AG04450 (cell line): ENCODE measurements around the gene CAAP1. TPM values are rescaled to one million over a fixed set of nuclear protein-coding genes. Genes with fewer than 3 reads are reported as not detected.

ENCODE experiments used
- CTCF ChIA-PET: fragments of 300-600, 350-600 bp; formaldehyde crosslinking; extraction: SDS; loops from one replicate; lab custom pipeline; 2022; ENCODE audit warnings: antibody characterized with exemption, inconsistent platforms; lab: Charles Lee
- POLR2A ChIA-PET: fragments of 350-600 bp; formaldehyde crosslinking; extraction: SDS; loops from one replicate; lab custom pipeline; 2021; ENCODE audit warnings: antibody characterized with exemption, inconsistent platforms; lab: Yijun Ruan, JAX
- DNase-seq: peaks from one replicate; pipeline ENCODE4 v3.0.0-alpha.2; 2011; ENCODE audit warnings: low read depth, low spot score
- H3K27ac ChIP-seq: one replicate; pipeline ENCODE4 v1.5.1; 2012; ENCODE audit warnings: low read depth, low read length, control low read depth
- H3K27me3 ChIP-seq: one replicate; pipeline ENCODE4 v1.6.0; 2012; ENCODE audit warnings: low read length; ENCODE audit not compliant: control insufficient read depth, insufficient read depth
- H3K4me3 ChIP-seq: 2 replicates; pipeline ENCODE4 v1.5.1; 2011; ENCODE audit warnings: mild to moderate bottlenecking, low read depth, low read length, control low read depth
- H3K9me3 ChIP-seq: 2 replicates; pipeline ENCODE4 v1.5.1; 2012; ENCODE audit warnings: low read length; ENCODE audit not compliant: control insufficient read depth, insufficient read depth
- polyA plus RNA-seq: library from polyadenylated mRNA; depleted of rRNA; stranded (reverse); fragments of >200 nt; gene quantifications from 2 replicates; pipeline ENCODE4 v1.2.3, GENCODE V29; 2011
- TF ChIP-seq, protein P1 (sequence below): IDR thresholded peaks from 2 replicates; pipeline ENCODE4 v1.5.1; 2011; ENCODE audit warnings: low read depth, low read length, control low read depth, inconsistent platforms

CAAP1 gene
- polyA plus RNA-seq, 1 experiment = 21.8 TPM

- Histone ChIP-seq H3K4me3 (no peak overlapping the region), H3K27ac (no peak overlapping the region), H3K27me3 (no peaks in the 10 kb centered on the region), H3K9me3 (no peaks in the 10 kb centered on the region)
- POLR2A ChIA-PET = no interaction called here
- DNase-seq = no peak
- TF ChIP-seq, protein P1, sequence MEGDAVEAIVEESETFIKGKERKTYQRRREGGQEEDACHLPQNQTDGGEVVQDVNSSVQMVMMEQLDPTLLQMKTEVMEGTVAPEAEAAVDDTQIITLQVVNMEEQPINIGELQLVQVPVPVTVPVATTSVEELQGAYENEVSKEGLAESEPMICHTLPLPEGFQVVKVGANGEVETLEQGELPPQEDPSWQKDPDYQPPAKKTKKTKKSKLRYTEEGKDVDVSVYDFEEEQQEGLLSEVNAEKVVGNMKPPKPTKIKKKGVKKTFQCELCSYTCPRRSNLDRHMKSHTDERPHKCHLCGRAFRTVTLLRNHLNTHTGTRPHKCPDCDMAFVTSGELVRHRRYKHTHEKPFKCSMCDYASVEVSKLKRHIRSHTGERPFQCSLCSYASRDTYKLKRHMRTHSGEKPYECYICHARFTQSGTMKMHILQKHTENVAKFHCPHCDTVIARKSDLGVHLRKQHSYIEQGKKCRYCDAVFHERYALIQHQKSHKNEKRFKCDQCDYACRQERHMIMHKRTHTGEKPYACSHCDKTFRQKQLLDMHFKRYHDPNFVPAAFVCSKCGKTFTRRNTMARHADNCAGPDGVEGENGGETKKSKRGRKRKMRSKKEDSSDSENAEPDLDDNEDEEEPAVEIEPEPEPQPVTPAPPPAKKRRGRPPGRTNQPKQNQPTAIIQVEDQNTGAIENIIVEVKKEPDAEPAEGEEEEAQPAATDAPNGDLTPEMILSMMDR = no peak
- CTCF ChIA-PET = no interaction called here
Measured at GRCh38 chr9:26904671-26905070, 12.1 kb upstream of the CAAP1 start.

DNA sequence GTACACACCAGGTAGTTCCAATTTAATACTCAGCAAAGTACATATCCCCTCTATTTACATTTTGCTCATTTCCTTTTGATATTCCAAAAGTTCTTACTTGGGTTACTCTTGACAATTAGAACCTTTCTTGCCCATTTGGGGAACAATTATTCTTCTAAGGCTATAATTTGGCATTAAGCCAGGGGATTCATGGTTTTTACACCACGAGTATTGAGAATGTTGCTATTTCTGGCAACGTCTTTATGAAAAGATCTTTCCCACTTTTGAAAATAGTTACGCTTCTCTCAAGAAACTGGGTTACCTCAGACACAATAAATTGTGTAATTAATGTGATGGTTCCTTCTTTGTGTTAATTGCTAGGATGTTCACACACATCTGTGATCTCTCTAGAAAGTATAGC is 11.5 kb upstream of the CAAP1 start:
- TF ChIP-seq, protein P1 = no peak
- POLR2A ChIA-PET = no interaction called here
- no peak overlapping the region for H3K27ac ChIP-seq
- no peaks in the 10 kb centered on the region for H3K9me3 ChIP-seq
- no peak for DNase-seq
- H3K27me3 ChIP-seq = no peaks in the 10 kb centered on the region
- H3K4me3 ChIP-seq = no peak overlapping the region
- CTCF ChIA-PET = no interaction called here

DNA sequence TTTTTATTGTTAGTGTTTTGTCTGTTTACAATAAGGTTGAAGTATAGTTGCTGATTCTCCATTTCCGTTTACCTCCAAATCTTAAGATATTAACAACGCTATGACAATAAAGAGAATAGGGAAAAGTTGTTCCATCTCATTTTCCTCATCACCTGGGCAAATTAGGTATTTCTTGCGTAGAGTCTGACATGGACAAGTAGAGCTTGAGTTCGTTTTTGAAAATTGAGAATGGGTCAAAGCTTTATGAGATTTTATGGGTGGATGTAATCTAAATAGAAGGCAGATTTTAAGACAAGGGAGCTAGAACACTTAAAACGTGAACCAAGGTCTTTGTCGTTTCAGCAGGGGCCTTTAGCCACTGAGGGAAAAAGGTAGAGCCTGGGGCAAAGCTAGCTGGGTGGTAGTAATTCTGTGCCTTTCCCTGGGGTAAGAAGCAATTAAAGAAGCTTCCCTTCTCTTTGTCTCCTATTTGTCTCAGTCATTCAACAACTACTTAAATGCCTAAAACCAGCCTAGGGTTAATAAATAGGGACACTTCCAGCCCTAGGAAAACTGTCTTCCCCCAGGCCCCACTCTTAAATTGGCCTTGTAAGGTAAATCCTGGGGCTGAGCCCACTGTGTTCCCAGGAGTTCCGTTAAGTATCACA is 551 bp upstream of the CAAP1 start:
- no peak for DNase-seq
- peak overlapping the region; percentile 98 for H3K27ac ChIP-seq
- ChIA-PET POLR2A (interaction anchor here (1.4 kb wide), 1 partner anchor 63 kb away, joined by 5 read pairs; the partner anchor contains the start of gene IFT74), CTCF (interaction anchor here (1.1 kb wide), 1 partner anchor 10 kb away, joined by 7 read pairs; no protein-coding TSS in a partner anchor)
- TF ChIP-seq, protein P1 = no peak
- no peaks in the 10 kb centered on the region for H3K27me3 ChIP-seq
- peak overlapping the region; percentile 94 for H3K4me3 ChIP-seq
- H3K9me3 ChIP-seq = peaks cover 3% of the 10 kb centered on the region; the same call in 1 of the 2 replicates

- TF ChIP-seq, protein P1 = no peak
- POLR2A ChIA-PET = interaction anchor here (0.6 to 1.4 kb wide), 2 partner anchors 36 to 64 kb away, joined by 4 to 5 read pairs; partner anchors contain the start of gene IFT74
- peak overlapping the region; percentile 94 for H3K4me3 ChIP-seq
- H3K27me3 ChIP-seq = no peaks in the 10 kb centered on the region
- CTCF ChIA-PET = interaction anchor here (0.6 to 1.0 kb wide), 7 partner anchors 45 to 667 kb away, joined by 3 read pairs; no protein-coding TSS in a partner anchor
- peaks cover 3% of the 10 kb centered on the region; the same call in 1 of the 2 replicates for H3K9me3 ChIP-seq
- peak overlapping the region; percentile 98 for H3K27ac ChIP-seq
- no peak for DNase-seq
Measured at GRCh38 chr9:26891726-26892125, 876 bp downstream of the CAAP1 start.

GRCh38 chr9:26888271-26888670 is 4.3 kb downstream of the CAAP1 start:
- Histone ChIP-seq H3K9me3 (peaks cover 3% of the 10 kb centered on the region; the same call in 1 of the 2 replicates), H3K4me3 (no peak overlapping the region), H3K27me3 (no peaks in the 10 kb centered on the region), H3K27ac (no peak overlapping the region)
- no peak for DNase-seq
- TF ChIP-seq, protein P1 = no peak
- POLR2A ChIA-PET = no interaction called here
- CTCF ChIA-PET = no interaction called here
